ENCODE results near the gene POLR2F.

The POLR2F gene

GRCh38 chr22:37991731-37992442, 38.4 kb downstream of the POLR2F start:
- no peaks in the 10 kb centered on the region for H3K36me3 ChIP-seq (ENCODE audit: insufficient read depth, insufficient read length, low read length)
- no peaks in the 10 kb centered on the region for H3K27me3 ChIP-seq (ENCODE audit: insufficient read depth, insufficient read length)
- H3K9me3 ChIP-seq (ENCODE audit: insufficient read depth, low read length) = no peaks in the 10 kb centered on the region
- no peak overlapping the region for H3K9ac ChIP-seq (ENCODE audit: insufficient read length, low read depth)
- DNase-seq (ENCODE audit: low read depth, low spot score) = no peak
- peaks cover 23% of the 10 kb centered on the region for H3K4me1 ChIP-seq (ENCODE audit: insufficient read depth, insufficient read length)
- TF ChIP-seq YY1 (IDR thresholded peaks at IDR 0.05; ENCODE audit: insufficient read depth, insufficient read length) (no peak), SUZ12 (IDR thresholded peaks at IDR 0.05; ENCODE audit: extremely low read depth, insufficient read depth, insufficient read length) (no peak), ZNF274 (IDR thresholded peaks at IDR 0.05; ENCODE audit: low read depth, low read length) (no peak)
- H3K4me3 ChIP-seq (ENCODE audit: insufficient read length, low read depth) = no peak overlapping the region

- H3K27me3 ChIP-seq (ENCODE audit: insufficient read depth, insufficient read length) = no peaks in the 10 kb centered on the region
- no peaks in the 10 kb centered on the region for H3K36me3 ChIP-seq (ENCODE audit: insufficient read depth, insufficient read length, low read length)
- H3K9ac ChIP-seq (ENCODE audit: insufficient read length, low read depth) = no peak overlapping the region
- DNase-seq (ENCODE audit: low read depth, low spot score) = no peak
- H3K4me1 ChIP-seq (ENCODE audit: insufficient read depth, insufficient read length) = peaks cover 18% of the 10 kb centered on the region
- no peaks in the 10 kb centered on the region for H3K9me3 ChIP-seq (ENCODE audit: insufficient read depth, low read length)
- no peak overlapping the region for H3K4me3 ChIP-seq (ENCODE audit: insufficient read length, low read depth)
- TF ChIP-seq SUZ12 (IDR thresholded peaks at IDR 0.05; ENCODE audit: extremely low read depth, insufficient read depth, insufficient read length) = no peak
- no peak for TF ChIP-seq YY1 (IDR thresholded peaks at IDR 0.05; ENCODE audit: insufficient read depth, insufficient read length)
- TF ChIP-seq ZNF274 (IDR thresholded peaks at IDR 0.05; ENCODE audit: low read depth, low read length) = no peak
Measured at GRCh38 chr22:37994049-37994448, 40.5 kb downstream of the POLR2F start.

GRCh38 chr22:37994982-37995381, 41.5 kb downstream of the POLR2F start:
- Histone ChIP-seq H3K27me3 (ENCODE audit: insufficient read depth, insufficient read length) (no peaks in the 10 kb centered on the region), H3K9ac (ENCODE audit: insufficient read length, low read depth) (no peak overlapping the region), H3K4me1 (ENCODE audit: insufficient read depth, insufficient read length) (peaks cover 17% of the 10 kb centered on the region), H3K9me3 (ENCODE audit: insufficient read depth, low read length) (no peaks in the 10 kb centered on the region), H3K36me3 (ENCODE audit: insufficient read depth, insufficient read length, low read length) (no peaks in the 10 kb centered on the region), H3K4me3 (ENCODE audit: insufficient read length, low read depth) (no peak overlapping the region)
- DNase-seq (ENCODE audit: low read depth, low spot score) = no peak
- TF ChIP-seq YY1 (IDR thresholded peaks at IDR 0.05; ENCODE audit: insufficient read depth, insufficient read length) = no peak
- TF ChIP-seq SUZ12 (IDR thresholded peaks at IDR 0.05; ENCODE audit: extremely low read depth, insufficient read depth, insufficient read length) = no peak
- TF ChIP-seq ZNF274 (IDR thresholded peaks at IDR 0.05; ENCODE audit: low read depth, low read length) = no peak

GRCh38 chr22:37995460-37995859, 42.0 kb downstream of the POLR2F start:
- TF ChIP-seq ZNF274 (IDR thresholded peaks at IDR 0.05; ENCODE audit: low read depth, low read length) = no peak
- TF ChIP-seq YY1 (IDR thresholded peaks at IDR 0.05; ENCODE audit: insufficient read depth, insufficient read length) = no peak
- TF ChIP-seq SUZ12 (IDR thresholded peaks at IDR 0.05; ENCODE audit: extremely low read depth, insufficient read depth, insufficient read length) = no peak
- H3K4me3 ChIP-seq (ENCODE audit: insufficient read length, low read depth) = no peak overlapping the region

GRCh38 chr22:37996079-37996478, 42.6 kb downstream of the POLR2F start:
- Histone ChIP-seq H3K4me1 (ENCODE audit: insufficient read depth, insufficient read length) (peaks cover 16% of the 10 kb centered on the region), H3K36me3 (ENCODE audit: insufficient read depth, insufficient read length, low read length) (no peaks in the 10 kb centered on the region), H3K27me3 (ENCODE audit: insufficient read depth, insufficient read length) (no peaks in the 10 kb centered on the region), H3K9me3 (ENCODE audit: insufficient read depth, low read length) (no peaks in the 10 kb centered on the region), H3K4me3 (ENCODE audit: insufficient read length, low read depth) (no peak overlapping the region), H3K9ac (ENCODE audit: insufficient read length, low read depth) (peak overlapping the region; percentile 36)
- no peak for TF ChIP-seq SUZ12 (IDR thresholded peaks at IDR 0.05; ENCODE audit: extremely low read depth, insufficient read depth, insufficient read length)
- TF ChIP-seq ZNF274 (IDR thresholded peaks at IDR 0.05; ENCODE audit: low read depth, low read length) = no peak
- DNase-seq (ENCODE audit: low read depth, low spot score) = no peak

More at GRCh38 chr22:37995460-37995859, 42.0 kb downstream of the POLR2F start:
- no peaks in the 10 kb centered on the region for H3K36me3 ChIP-seq (ENCODE audit: insufficient read depth, insufficient read length, low read length)
- no peak overlapping the region for H3K9ac ChIP-seq (ENCODE audit: insufficient read length, low read depth)
- peaks cover 16% of the 10 kb centered on the region for H3K4me1 ChIP-seq (ENCODE audit: insufficient read depth, insufficient read length)
- no peak for DNase-seq (ENCODE audit: low read depth, low spot score)
- H3K9me3 ChIP-seq (ENCODE audit: insufficient read depth, low read length) = no peaks in the 10 kb centered on the region
- H3K27me3 ChIP-seq (ENCODE audit: insufficient read depth, insufficient read length) = no peaks in the 10 kb centered on the region

- Histone ChIP-seq H3K9me3 (ENCODE audit: insufficient read depth, low read length) (no peaks in the 10 kb centered on the region), H3K27me3 (ENCODE audit: insufficient read depth, insufficient read length) (no peaks in the 10 kb centered on the region), H3K4me3 (ENCODE audit: insufficient read length, low read depth) (no peak overlapping the region), H3K9ac (ENCODE audit: insufficient read length, low read depth) (no peak overlapping the region), H3K4me1 (ENCODE audit: insufficient read depth, insufficient read length) (peaks cover 16% of the 10 kb centered on the region), H3K36me3 (ENCODE audit: insufficient read depth, insufficient read length, low read length) (no peaks in the 10 kb centered on the region)
- TF ChIP-seq SUZ12 (IDR thresholded peaks at IDR 0.05; ENCODE audit: extremely low read depth, insufficient read depth, insufficient read length) (no peak), YY1 (IDR thresholded peaks at IDR 0.05; ENCODE audit: insufficient read depth, insufficient read length) (no peak), ZNF274 (IDR thresholded peaks at IDR 0.05; ENCODE audit: low read depth, low read length) (no peak)
- no peak for DNase-seq (ENCODE audit: low read depth, low spot score)
Measured at GRCh38 chr22:37996515-37997246, 43.2 kb downstream of the POLR2F start.

GRCh38 chr22:37998543-37998942, 45.0 kb downstream of the POLR2F start:
- no peaks in the 10 kb centered on the region for H3K27me3 ChIP-seq (ENCODE audit: insufficient read depth, insufficient read length)
- no peak overlapping the region for H3K4me3 ChIP-seq (ENCODE audit: insufficient read length, low read depth)
- H3K4me1 ChIP-seq (ENCODE audit: insufficient read depth, insufficient read length) = peaks cover 16% of the 10 kb centered on the region
- DNase-seq (ENCODE audit: low read depth, low spot score) = no peak
- H3K36me3 ChIP-seq (ENCODE audit: insufficient read depth, insufficient read length, low read length) = no peaks in the 10 kb centered on the region
- no peak for TF ChIP-seq ZNF274 (IDR thresholded peaks at IDR 0.05; ENCODE audit: low read depth, low read length)
- TF ChIP-seq SUZ12 (IDR thresholded peaks at IDR 0.05; ENCODE audit: extremely low read depth, insufficient read depth, insufficient read length) = no peak
- TF ChIP-seq YY1 (IDR thresholded peaks at IDR 0.05; ENCODE audit: insufficient read depth, insufficient read length) = no peak
- no peaks in the 10 kb centered on the region for H3K9me3 ChIP-seq (ENCODE audit: insufficient read depth, low read length)
- H3K9ac ChIP-seq (ENCODE audit: insufficient read length, low read depth) = no peak overlapping the region
